IPS DF 19.7 (cell line): Measurements from ENCODE around the gene KIDINS220.
A peak's percentile ranks its signal among the peaks of the same experiment; 100 is the strongest.

ENCODE experiments used
- DNase-seq: peaks from one replicate; pipeline ENCODE4 v3.0.0-alpha.2; 2013; ENCODE audit warnings: low read depth, low spot score

KIDINS220 gene

DNA sequence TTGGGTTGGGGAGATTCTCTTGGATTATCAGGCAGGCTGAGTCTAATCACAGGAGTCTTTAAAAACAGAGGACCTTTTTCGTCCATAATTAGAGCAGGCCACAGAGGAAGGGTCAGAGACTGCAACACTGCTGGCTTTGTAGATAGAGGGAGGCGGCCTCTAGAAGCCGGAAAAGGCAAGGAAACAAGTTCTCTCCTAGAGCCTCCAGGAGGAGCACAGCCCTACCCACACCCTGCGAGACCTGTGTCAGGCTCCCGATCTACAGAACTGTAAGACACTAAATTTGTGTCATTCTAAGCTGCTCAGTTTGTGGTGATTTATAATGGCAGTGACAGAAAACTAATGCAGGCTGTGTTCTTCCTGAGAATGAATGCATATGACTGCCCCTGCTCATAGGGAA lies 140.2 kb downstream of the KIDINS220 start:
- no peak for DNase-seq

DNA sequence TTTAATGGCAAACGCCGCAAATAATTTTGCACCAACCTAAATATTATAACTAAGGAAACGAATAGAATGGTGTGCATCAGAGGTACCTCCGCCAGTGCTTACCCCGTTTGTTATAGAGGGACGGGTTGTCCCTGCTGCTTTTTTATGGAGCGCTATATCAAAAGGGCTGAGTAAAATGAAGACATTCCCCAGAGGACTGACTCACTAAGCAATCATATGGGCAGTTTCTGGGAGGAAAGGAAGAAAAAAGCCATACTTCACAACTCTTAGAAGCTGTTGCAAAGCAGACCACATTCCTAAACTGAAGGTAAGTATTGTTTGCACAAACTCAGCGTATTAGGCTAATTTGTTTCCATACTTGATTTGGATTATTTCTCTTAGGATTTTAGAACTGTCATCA lies 142.7 kb downstream of the KIDINS220 start:
- DNase-seq = no peak

DNA sequence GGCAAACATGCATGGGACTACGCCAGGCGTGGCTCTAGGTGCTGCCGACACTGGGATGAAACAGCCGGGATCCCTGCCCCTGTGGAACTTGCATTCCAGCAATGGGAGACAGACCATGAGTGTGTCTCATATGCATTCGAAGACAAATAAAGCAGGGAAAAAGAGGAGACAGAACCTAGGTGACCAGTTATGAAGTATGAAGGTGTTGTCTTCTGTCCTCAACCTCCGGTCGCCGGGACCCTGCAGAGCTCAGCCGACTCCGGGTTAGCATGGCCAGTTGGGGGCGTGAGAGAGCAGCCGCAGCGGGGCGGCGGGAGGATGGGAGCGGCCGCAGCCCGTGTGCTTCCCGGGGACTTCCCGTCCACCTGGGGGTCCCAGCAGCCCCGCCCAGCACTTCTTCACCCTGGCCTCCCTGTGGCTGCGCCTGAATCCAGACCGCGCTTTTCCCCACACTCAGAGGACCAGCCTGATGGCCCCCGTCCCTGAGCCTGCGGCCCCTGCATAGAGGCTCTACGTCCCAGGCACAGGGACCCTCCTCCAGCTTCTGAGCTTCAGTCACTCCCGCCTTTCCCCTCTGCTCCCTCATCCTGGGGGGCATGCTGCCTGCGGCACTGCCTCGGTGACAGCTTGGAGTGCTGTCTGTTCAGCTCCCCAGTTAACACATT lies 144.1 kb downstream of the KIDINS220 start:
- no peak for DNase-seq

DNA sequence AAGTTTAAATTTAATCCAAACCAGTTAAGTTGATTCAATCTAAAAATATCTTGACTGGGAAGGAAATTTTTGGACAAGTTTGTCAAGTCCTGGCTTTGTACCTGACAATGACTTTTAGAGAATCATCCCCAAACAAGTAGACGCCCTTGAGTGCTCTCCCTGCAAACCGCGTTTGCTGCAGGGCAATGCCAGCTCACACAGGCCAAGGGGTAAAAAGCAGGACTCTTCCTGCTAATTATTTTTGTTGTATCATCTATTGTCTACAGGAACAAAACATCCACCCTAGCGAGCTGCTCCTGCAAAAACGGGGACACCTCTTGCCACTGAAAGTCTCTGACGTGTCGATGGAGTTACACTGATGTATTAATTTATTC lies 144.6 kb downstream of the KIDINS220 start:
- no peak for DNase-seq

DNA sequence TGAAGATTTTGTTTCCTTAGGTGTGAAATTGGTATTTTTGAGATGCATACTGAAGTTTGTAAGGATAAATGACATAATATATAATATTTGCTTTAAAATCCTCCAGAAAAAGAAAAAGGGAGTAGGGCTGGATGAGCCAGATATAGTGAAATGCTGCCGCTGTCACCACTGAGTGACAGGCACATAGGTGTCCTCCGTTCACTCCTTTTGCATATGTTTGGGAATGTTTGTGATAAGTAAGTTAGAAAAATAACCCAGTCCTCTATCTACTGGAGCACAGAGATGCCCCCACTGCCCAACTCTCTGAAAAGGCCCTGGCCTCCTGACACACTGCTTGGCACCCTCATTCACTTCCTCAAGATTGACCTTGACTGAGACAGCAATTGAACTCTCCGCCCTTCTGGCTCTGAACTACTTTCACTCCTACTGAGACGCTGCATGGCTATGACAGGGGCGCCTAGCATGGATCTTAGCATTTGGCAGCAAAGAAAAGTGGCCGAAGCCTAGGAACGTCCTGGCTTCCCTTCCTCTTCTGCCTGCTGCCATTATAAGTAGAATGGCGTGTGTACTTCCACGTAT lies 145.5 kb downstream of the KIDINS220 start:
- DNase-seq = no peak

DNA sequence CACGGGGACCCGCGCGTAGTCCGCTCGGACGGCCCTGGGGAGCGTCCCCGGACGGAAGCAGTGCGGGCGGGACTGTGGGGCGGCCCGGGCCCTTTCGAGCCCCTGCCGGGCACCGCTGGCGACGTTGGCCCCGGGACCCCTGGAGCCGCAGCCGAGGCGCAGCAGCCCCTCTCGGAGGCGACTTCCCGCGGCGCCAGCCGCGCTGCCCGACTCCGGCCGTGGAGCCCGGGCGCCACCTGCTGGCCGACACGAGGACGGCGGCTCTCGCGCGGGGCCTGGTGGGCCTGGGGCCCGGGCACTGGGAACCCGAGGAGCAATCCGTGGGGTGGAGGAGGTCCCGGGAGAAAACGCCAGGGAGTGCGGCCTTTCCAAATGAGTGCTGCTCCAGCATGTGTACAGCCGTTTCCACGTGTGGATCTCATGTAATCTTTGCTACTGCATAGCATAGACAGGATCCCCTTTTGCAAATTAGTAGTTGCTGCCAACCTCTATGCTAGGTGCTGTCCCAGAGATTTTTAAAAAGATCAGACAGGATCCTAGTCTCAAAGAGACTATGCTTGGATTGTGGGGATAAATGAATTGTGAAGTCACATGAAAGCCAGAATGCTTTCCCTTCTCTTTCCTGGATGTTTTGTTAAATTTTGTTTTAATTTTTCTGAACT lies 151.6 kb downstream of the KIDINS220 start:
- DNase-seq = no peak

DNA sequence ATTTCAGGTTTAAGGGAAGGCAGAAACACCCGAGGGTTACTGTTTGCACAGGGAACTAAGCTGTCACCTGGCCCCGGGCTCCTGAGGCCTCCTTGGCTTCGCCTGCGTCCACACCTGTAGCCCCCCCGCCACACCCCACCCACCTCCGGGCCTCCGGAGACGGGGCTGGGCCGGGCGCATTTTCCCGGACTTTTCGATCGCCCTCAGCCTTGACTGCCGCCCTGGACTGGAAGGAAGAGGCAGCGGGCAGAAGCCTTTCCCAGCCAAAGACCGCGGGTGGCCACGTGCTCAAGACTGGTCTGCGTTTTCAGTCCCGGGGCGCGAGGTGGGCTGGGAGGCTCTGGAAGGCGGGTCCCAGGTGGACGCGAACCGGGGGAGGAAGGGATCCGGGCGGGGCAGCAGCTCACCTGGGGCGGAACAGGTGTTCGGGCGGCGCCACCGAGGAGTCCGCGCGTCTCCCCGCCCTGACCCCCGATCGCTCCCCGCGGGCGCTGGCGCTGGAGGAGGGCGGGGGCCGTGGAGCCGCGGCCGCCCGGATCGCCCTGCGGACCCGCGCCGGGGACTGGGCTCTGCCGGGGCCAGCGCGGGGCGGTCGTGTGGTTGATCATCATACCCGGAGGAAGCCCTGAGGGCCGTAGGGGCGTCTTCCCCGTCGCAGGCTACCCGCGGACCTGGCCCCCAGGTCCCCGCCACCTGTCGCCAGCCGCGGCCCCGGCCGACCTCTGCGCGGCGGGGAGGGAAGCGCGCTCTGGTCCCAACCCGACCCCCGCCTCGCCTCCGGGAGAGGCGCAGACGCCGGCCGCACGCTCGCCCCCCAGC lies 152.3 kb downstream of the KIDINS220 start:
- no peak for DNase-seq

DNA sequence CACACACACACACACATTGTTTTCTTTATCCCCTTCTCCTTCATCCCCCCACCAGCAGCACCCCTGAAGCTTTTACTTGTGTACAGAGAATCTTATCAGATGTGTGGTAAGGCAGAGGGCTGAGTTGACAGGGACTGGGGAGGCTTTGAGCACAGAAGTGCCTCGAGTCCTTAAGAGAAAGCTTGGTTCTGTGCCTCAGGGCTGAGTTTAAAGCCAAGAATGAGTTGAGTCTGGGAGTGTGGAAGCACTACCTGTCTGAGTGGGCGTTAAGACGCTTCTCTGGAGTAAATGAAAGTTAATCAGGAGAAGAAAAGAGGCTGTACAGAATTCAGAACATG lies 152.9 kb downstream of the KIDINS220 start:
- no peak for DNase-seq

DNA sequence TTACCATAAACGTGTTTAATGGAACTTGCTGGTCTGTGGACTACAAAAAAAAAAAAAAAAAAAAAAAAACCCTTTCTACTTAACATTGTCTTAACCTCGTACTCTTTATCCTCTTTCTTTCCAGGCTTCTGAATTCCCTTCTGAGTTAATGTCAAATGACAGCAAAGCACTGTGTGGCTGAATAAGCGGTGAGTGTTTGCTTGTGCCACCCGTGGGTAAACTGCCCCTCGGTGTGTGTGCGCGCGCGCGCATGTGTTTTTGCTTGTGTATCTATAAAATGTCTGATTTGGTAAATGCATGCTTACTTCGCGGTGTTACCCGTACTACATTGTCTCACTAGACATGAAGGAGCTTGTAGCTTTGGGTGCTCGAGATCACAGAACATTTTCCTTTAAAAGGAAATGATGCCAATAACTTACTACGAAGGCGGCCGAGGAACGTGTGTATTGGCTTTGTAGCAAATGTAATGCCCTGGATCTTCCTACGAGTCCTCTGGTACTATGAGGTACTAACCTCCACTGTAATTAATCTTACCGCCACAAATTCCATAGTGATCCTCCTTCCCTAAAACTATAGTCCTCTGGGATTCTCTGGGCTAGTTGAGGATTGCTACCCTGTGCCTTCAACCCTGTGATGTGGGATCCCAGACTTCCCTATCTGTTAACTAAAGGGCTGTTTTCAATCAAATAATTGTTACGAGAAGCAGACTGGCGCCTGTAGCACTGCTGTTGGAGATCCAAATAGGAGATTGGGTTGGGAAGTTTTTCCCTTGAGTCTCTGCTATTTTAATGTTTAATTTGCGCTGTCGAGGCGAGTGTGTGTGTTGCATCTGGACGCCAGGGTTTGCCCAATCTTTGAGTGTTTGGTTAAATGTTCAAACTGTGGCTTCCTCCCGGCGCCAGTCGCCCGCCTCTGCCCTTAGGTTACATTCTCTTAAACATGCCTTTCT lies 154.4 kb downstream of the KIDINS220 start:
- no peak for DNase-seq

DNA sequence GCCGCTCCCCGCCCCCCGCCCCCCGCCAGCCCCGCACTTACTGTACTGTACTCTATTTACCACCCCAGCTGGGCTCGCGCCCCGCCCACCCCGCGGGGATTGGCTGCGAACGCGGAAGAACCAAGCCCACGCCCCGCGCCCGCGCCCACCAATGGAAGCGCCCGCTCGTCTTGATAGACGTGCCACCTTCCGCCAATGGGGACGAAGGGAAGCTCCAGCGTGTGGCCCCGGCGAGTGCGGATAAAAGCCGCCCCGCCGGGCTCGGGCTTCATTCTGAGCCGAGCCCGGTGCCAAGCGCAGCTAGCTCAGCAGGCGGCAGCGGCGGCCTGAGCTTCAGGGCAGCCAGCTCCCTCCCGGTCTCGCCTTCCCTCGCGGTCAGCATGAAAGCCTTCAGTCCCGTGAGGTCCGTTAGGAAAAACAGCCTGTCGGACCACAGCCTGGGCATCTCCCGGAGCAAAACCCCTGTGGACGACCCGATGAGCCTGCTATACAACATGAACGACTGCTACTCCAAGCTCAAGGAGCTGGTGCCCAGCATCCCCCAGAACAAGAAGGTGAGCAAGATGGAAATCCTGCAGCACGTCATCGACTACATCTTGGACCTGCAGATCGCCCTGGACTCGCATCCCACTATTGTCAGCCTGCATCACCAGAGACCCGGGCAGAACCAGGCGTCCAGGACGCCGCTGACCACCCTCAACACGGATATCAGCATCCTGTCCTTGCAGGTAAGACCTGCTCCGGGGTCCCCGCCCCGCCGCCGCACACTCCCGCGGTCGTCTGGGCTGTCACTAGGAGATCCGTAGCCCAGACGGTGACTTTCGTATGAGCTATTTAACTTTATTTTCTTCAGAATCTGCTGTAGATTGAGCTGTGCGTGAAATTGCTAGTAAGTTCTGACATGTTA lies 155.4 kb downstream of the KIDINS220 start, which contains the start of gene ID2:
TSS of gene ID2 (plus strand) at position 271 of the 907 bp plus-strand sequence. CDS start at position 381, 110 bp downstream.
- DNase-seq = peak; percentile 86

DNA sequence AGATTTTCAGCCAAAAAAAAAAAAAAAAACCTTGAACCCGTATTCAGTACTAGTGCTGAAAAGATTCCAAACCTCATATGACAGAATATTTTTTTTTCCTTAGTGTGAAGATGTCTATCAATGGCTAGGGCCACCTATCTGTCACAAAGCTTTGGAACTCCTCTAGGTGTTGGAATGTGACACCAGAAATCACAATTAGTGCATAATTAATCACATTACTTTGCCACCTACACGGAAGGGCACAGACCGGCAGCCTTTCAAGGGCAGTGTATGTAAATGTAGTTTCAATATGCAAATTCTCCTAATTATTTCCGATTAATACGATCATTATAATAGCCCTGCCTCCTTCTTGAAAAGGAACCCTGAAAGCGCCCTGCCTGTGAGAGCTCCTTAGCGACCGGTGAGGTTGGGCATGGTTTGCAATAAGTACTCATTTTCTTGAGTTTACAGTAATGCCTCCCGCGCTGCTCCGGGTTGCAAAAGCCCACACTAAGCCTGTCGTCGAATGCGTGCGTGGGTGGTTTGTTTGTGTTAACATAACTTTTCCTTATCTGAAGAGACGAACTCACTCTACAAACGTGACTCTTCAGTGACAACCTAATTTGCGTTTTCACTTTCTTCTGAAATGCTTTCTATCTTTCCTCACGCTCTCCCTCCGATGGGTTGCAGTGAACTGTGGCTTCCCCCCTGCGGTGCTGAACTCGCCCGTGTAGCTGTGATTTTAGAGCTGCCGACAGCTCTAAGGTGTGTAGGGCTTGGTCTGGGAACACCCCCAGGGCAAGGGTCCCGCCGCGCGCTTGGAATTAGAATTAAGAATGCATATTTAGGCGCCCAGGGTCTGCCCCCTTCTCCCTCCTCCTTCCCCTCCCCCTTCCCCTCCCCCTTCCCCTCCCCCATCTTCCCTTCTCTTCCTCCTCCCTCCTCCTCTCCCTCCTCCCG lies 156.3 kb downstream of the KIDINS220 start:
- DNase-seq = no peak

DNA sequence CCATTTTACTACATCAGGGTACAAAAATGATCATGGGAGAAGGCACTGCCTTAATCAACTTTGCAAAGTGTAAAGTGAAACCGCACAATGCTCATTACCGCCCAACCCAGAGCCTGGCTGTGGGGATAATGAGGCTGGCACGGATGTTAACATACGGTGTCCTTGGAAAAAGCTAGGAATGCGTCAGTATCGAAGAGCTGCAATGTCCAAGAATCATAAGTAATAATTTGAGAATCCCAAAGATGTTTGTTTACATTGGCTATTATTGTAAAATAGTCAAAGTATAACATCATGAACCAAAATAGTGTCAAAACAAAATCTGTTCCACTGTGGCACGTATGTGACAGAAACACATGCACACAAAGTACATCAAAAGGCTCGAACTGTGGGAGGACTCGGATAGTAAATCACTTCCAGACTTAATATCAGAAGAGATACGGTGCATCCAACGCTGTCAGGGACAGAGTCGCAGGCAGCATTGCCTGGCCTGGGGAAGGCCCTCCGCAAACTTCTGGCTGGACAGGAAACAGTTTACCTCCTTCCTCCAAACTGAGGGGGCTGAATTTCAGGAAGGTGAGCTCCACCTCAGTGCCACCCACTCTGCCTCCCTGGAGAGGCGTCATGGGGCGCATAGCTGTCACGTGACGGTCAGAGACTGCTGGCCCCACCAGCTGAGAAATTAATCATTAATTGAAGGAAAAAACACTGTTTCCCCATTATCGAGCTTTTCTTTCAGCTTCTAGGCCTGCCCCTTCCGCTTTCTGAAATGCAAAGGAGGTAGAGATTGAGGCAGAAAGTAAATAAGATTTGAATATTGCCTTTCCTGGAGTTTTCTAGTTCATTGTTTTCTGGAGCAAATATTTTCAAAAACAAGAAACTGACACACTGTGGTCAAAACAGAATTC lies 157.3 kb downstream of the KIDINS220 start:
- DNase-seq = no peak

DNA sequence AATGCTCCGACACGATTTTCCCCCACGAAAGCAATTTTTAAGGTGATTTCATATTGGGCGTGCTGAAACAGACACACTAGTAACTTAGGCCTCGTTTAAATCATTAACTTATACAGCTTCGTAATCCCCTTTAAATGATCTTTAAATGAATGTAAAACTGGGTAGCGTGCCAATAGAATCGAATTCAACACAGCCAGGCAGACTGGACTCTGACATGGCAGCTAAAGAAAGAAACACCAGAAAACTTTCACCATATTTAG lies 157.9 kb downstream of the KIDINS220 start:
- DNase-seq = no peak
